B cell (primary cell): ENCODE data around the gene NPR1. TPM values are rescaled to one million over a fixed set of nuclear protein-coding genes. Genes with fewer than 3 reads are reported as not detected.

Experiments used
- ATAC-seq: fragments of 200-7000 bp; cut with Tn5 transposase; one replicate; pipeline ENCODE4 v1.10.0; 2021; ENCODE audit warnings: low read depth, mild to moderate bottlenecking, moderate number of reproducible peaks, moderate library complexity
- CTCF ChIA-PET: fragments of 350-600 bp; sonication (Branson Sonifier 250); formaldehyde crosslinking; loops from one replicate; lab custom pipeline; 2021; ENCODE audit warnings: antibody characterized with exemption, inconsistent platforms; lab: Charles Lee
- POLR2A ChIA-PET: fragments of 350-600 bp; sonication (Branson Sonifier 250); formaldehyde crosslinking; loops from one replicate; lab custom pipeline; 2021; ENCODE audit warnings: antibody characterized with exemption; lab: Charles Lee
- DNase-seq: peaks from one replicate; pipeline ENCODE4 v3.0.0; 2013
- H2AFZ ChIP-seq: 2 replicates; pipeline ENCODE4 v1.6.1; 2012; ENCODE audit warnings: mild to moderate bottlenecking, low read depth, low read length; ENCODE audit not compliant: insufficient read depth, poor library complexity, severe bottlenecking
- H3K27ac ChIP-seq, 2 donors: 1 replicate in 1 of 2; 2 replicates in 1 of 2; pipeline ENCODE4 v1.5.1; 2012 to 2013; ENCODE audit warnings: low read length in 2 of 2, mild to moderate bottlenecking in 2 of 2, moderate library complexity in 1 of 2
- H3K27me3 ChIP-seq, 4 experiments: fragments of 200-600 bp in 1 of 4; sonication (generic) in 1 of 4; replicated peaks in 1 of 4; 1 replicate in 2 of 4; 2 replicates in 2 of 4; pipeline versions ENCODE4 v1.6.1 to v1.7.0; 2013 to 2016; ENCODE audit warnings: low read length in 3 of 4, mild to moderate bottlenecking in 2 of 4, mixed read lengths in 1 of 4, moderate library complexity in 1 of 4; ENCODE audit not compliant: insufficient read depth in 4 of 4, control insufficient read depth in 3 of 4; ENCODE audit errors: control extremely low read depth in 1 of 4
- H3K36me3 ChIP-seq, 2 experiments: replicated peaks in 1 of 2; 1 replicate in 1 of 2; 2 replicates in 1 of 2; pipeline versions ENCODE4 v1.6.1 to v1.7.1; 2013; ENCODE audit warnings: low read length in 1 of 2; ENCODE audit not compliant: insufficient read depth in 2 of 2, control insufficient read depth in 1 of 2; ENCODE audit errors: control extremely low read depth in 1 of 2, extremely low read depth in 1 of 2
- H3K4me1 ChIP-seq, 2 donors: fragments of 200-600 bp in 1 of 2; sonication (generic) in 1 of 2; 1 replicate in 1 of 2; 2 replicates in 1 of 2; pipeline versions ENCODE4 v1.5.1 to v1.6.1; 2013 to 2017; ENCODE audit warnings: low read length in 2 of 2; ENCODE audit not compliant: control insufficient read depth in 2 of 2, insufficient read depth in 2 of 2
- H3K4me2 ChIP-seq: replicated peaks from 2 replicates; pipeline ENCODE3; 2012; ENCODE audit warnings: mild to moderate bottlenecking, low read depth, low read length; ENCODE audit not compliant: poor library complexity, severe bottlenecking
- H3K4me3 ChIP-seq, 5 experiments: fragments of 200-600 bp in 1 of 5; sonication (generic) in 1 of 5; 1 replicate in 3 of 5; 2 replicates in 2 of 5; pipeline versions ENCODE4 v1.5.1 to v1.7.0; 2011 to 2016; ENCODE audit warnings: low read length in 4 of 5, mild to moderate bottlenecking in 4 of 5, low read depth in 2 of 5, control low read depth in 1 of 5, moderate library complexity in 1 of 5; ENCODE audit not compliant: insufficient read depth in 1 of 5; ENCODE audit errors: control extremely low read depth in 1 of 5, extremely low read depth in 1 of 5
- H3K79me2 ChIP-seq: fragments of 200-600 bp; sonication (generic); one replicate; pipeline ENCODE4 v1.6.0; 2016; ENCODE audit warnings: low read length; ENCODE audit not compliant: control insufficient read depth, insufficient read depth
- H3K9ac ChIP-seq: fragments of 200-600 bp; sonication (generic); 2 replicates; pipeline ENCODE4 v1.6.1; 2017; ENCODE audit warnings: mild to moderate bottlenecking, low read length, moderate library complexity
- H3K9me3 ChIP-seq, 3 donors: one replicate each; pipeline versions ENCODE4 v1.6.1 to v1.7.1; 2013; ENCODE audit warnings: low read length in 2 of 3; ENCODE audit not compliant: control insufficient read depth in 2 of 3, insufficient read depth in 1 of 3; ENCODE audit errors: control extremely low read depth in 1 of 3
- H4K20me1 ChIP-seq: 2 replicates; pipeline ENCODE4 v1.6.0; 2012; ENCODE audit warnings: mild to moderate bottlenecking, low read length; ENCODE audit not compliant: insufficient read depth, control insufficient read depth, poor library complexity, severe bottlenecking
- H3K27ac Mint-ChIP-seq: one replicate; pipeline ENCODE4 v1.8.0; 2021; ENCODE audit warnings: mixed read lengths
- H3K27me3 Mint-ChIP-seq: one replicate; pipeline ENCODE4 v1.8.0; 2021; ENCODE audit warnings: mixed read lengths
- H3K4me1 Mint-ChIP-seq: one replicate; pipeline ENCODE4 v1.8.0; 2021; ENCODE audit warnings: mixed read lengths
- H3K4me3 Mint-ChIP-seq: one replicate; pipeline ENCODE4 v1.8.0; 2021; ENCODE audit warnings: mixed read lengths
- H3K9me3 Mint-ChIP-seq: one replicate; pipeline ENCODE4 v1.8.0; 2022; ENCODE audit warnings: mixed read lengths; ENCODE audit not compliant: insufficient read depth
- CTCF ChIP-seq: fragments of 200-600 bp; IDR thresholded peaks from one replicate; pipeline ENCODE4 v1.8.0; 2022; ENCODE audit warnings: antibody characterized with exemption, mild to moderate bottlenecking
- EZH2 ChIP-seq: IDR thresholded peaks from 2 replicates; pipeline ENCODE4 v1.6.1; 2012; ENCODE audit warnings: borderline replicate concordance, low read depth, mild to moderate bottlenecking, moderate library complexity, low read length; ENCODE audit not compliant: insufficient read depth, poor library complexity, severe bottlenecking
- WGBS: methylation state at CpG from one replicate; pipeline ENCODE4 v1.1.5; 2013; ENCODE audit warnings: missing lambda C conversion rate; ENCODE audit not compliant: insufficient coverage; 5-methylcytosine and 5-hydroxymethylcytosine counted together
- intact Hi-C: fragments of 100-400 bp; cut with micrococcal nuclease; formaldehyde crosslinking; loops from one replicate; pipeline ENCODE4 v1.10.0; 2022
- polyA plus RNA-seq: library from polyadenylated mRNA; depleted of rRNA; stranded (reverse); fragments of >200 nt; gene quantifications from 2 replicates; pipeline ENCODE4 v1.2.3, GENCODE V29; 2012
- total RNA-seq, 2 donors: library from RNA; stranded (reverse); fragments of 120-200 nt in 1 of 2; gene quantifications; 1 replicate in 1 of 2; 2 replicates in 1 of 2; pipeline versions ENCODE4 v1.2.3 to v1.2.4, GENCODE V29; 2013 to 2022

NPR1 gene
- total and polyA plus RNA-seq, 2 donors (not counting 1 experiment from before 2014, with no cell fraction given): 0.37 TPM; not detected in 1

- H3K4me1 ChIP-seq: peaks cover 9 to 24% of the 10 kb centered on the region in 2 donors
- ChIA-PET POLR2A (interaction anchor here (0.6 to 2.7 kb wide), 32 partner anchors 10 to 1870 kb away, joined by 3 to 17 read pairs (median 4); partner anchors contain the start of genes CREB3L4, ILF2, INTS3 and JTB), CTCF (interaction anchor here (0.5 to 3.3 kb wide), 12 partner anchors 10 to 638 kb away, joined by 3 to 32 read pairs (median 4); partner anchors contain the start of gene CREB3L4)
- Mint-ChIP-seq H3K27ac (peak within 1 kb of the TSS; percentile 100), H3K9me3 (no peaks in the 10 kb centered on the region), H3K4me1 (peaks cover 39% of the 10 kb centered on the region), H3K27me3 (no peaks in the 10 kb centered on the region), H3K4me3 (peak within 1 kb of the TSS; percentile 97)
- H3K4me2 ChIP-seq: peak within 1 kb of the TSS; percentile 76
- ATAC-seq (peak; percentile 89), DNase-seq (peak; percentile 99)
- H3K27ac ChIP-seq: peak within 1 kb of the TSS; percentile 97 to 99
- peak within 1 kb of the TSS; percentile 69 for H2AFZ ChIP-seq
- TF ChIP-seq EZH2: no peak
- no peak for TF ChIP-seq CTCF
- peaks cover 48% of the 10 kb centered on the region for H3K79me2 ChIP-seq
- H4K20me1 ChIP-seq: peaks cover 18% of the 10 kb centered on the region
- H3K9ac ChIP-seq: peak within 1 kb of the TSS; percentile 99
- H3K27me3 ChIP-seq: no peaks in the 10 kb centered on the region
- H3K9me3 ChIP-seq: peaks cover 0 to 7% (median 0%) of the 10 kb centered on the region in 3 donors
- H3K4me3 ChIP-seq: peak within 1 kb of the TSS; percentile 90 to 100 (median 99)
- intact Hi-C loops: loop anchor here (1.0 to 10.0 kb wide), 9 partner anchors 24 to 149 kb away; partner anchors contain the start of genes S100A6 and SNAPIN
- WGBS: 4% methylated on average over 60 of the region's 65 CpGs
- H3K36me3 ChIP-seq: peaks cover 18 to 31% of the 10 kb centered on the region in 2 experiments
Measured at GRCh38 chr1:153633754-153634665, 44.5 kb upstream of the NPR1 start, which contains the start of gene CHTOP. TSS of gene CHTOP (plus strand) at chr1:153634066. CDS start at chr1:153636589, 2,523 bp downstream.
